Measurements from ENCODE around the gene DMRTA1. TPM values are rescaled to one million over a fixed set of nuclear protein-coding genes. Genes with fewer than 3 reads are reported as not detected.

DMRTA1 gene
- total and polyA plus RNA-seq, 2 experiments from 2014 or later, result 0.53 to 1.6 TPM

DNA sequence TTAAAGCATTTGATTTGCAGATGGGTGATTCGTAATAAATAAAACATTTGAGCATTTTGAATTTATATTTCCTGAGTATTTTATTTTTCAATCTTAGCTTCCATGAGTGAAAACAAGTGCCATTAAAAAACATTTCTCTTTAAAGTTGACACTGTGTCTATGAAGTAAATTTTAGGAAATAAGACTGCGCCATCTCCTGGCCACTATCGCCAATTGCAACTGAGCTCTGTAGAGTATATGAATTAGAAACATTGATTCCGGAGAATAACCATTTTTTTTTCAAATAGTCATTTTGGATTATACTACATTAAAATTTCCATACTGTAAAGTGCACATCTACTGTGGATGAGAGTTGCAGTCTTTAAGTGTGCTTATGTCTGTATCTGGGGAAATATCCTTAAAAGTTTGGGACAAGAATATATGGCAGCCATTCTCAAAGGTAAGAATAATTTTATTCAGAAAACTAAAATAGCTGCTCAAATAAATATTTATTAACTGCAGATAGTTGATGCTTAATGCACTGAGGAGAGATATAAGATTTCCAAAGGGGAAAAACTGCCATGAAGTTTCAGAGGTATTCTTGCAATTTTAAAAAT, 5.9 kb downstream of the DMRTA1 start:
- no peaks in the 10 kb centered on the region for H4K20me1 ChIP-seq (ENCODE audit: insufficient read depth, poor library complexity, severe bottlenecking)
- TF ChIP-seq, protein P1, sequence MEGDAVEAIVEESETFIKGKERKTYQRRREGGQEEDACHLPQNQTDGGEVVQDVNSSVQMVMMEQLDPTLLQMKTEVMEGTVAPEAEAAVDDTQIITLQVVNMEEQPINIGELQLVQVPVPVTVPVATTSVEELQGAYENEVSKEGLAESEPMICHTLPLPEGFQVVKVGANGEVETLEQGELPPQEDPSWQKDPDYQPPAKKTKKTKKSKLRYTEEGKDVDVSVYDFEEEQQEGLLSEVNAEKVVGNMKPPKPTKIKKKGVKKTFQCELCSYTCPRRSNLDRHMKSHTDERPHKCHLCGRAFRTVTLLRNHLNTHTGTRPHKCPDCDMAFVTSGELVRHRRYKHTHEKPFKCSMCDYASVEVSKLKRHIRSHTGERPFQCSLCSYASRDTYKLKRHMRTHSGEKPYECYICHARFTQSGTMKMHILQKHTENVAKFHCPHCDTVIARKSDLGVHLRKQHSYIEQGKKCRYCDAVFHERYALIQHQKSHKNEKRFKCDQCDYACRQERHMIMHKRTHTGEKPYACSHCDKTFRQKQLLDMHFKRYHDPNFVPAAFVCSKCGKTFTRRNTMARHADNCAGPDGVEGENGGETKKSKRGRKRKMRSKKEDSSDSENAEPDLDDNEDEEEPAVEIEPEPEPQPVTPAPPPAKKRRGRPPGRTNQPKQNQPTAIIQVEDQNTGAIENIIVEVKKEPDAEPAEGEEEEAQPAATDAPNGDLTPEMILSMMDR (IDR thresholded peaks at IDR 0.05; ENCODE audit: poor library complexity), result peak; percentile 85
- TF ChIP-seq EZH2 (IDR thresholded peaks at IDR 0.05; ENCODE audit: borderline replicate concordance) (no peak), EZH2phosphoT487 (IDR thresholded peaks at IDR 0.05; ENCODE audit: low read depth, severe bottlenecking, unreplicated experiment) (no peak)
- WGBS (ENCODE audit: low lambda C conversion rate, missing lambda C conversion rate), result 18% methylated on average over 4 of the region's 4 CpGs

DNA sequence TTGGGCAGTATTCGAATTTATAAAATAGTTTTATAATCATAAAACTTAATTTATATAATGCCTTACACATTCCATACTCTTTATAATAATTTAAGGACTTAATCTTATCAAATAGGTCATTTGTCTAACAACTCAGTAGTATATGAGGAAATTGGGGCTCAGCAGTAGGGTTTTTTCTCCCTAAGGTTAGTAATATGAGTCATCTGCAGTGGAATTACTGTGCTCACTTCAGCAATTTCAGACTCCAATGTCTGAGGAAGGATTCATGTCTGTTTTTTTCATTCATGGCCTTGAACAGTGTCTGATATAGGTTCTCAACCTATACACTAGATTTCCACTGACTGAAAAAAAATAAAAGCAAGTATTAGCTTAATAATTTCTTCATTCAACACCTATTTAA, 7.4 kb downstream of the DMRTA1 start:
- Histone ChIP-seq H3K4me3 (no peak overlapping the region), H4K20me1 (ENCODE audit: insufficient read depth, poor library complexity, severe bottlenecking) (no peaks in the 10 kb centered on the region), H3K79me2 (no peaks in the 10 kb centered on the region), H2AFZ (no peak overlapping the region), H3K9me3 (ENCODE audit: low read depth) (no peaks in the 10 kb centered on the region), H3K27ac (no peak overlapping the region), H3K4me1 (ENCODE audit: insufficient read depth) (no peaks in the 10 kb centered on the region), H3K4me2 (no peak overlapping the region), H3K9me2 (replicated peaks; ENCODE audit: insufficient read depth) (no peaks in the 10 kb centered on the region), H3K36me3 (replicated peaks; ENCODE audit: insufficient read depth, low read depth) (no peaks in the 10 kb centered on the region), H3K27me3 (peaks cover 3% of the 10 kb centered on the region)
- no peak for TF ChIP-seq EZH2phosphoT487 (IDR thresholded peaks at IDR 0.05; ENCODE audit: low read depth, severe bottlenecking, unreplicated experiment)
- TF ChIP-seq, protein P1 (IDR thresholded peaks at IDR 0.05; ENCODE audit: poor library complexity), result no peak
- no peak for TF ChIP-seq EZH2 (IDR thresholded peaks at IDR 0.05; ENCODE audit: borderline replicate concordance)
- peak; percentile 7 for DNase-seq (ENCODE audit: low spot score)
- WGBS (ENCODE audit: low lambda C conversion rate, missing lambda C conversion rate), result 0% methylated on average over 1 of the region's 1 CpG

More for the DNA sequence above, 5.9 kb downstream of the DMRTA1 start:
- Histone ChIP-seq H3K4me3 (no peak overlapping the region), H3K27me3 (peaks cover 3% of the 10 kb centered on the region), H3K4me2 (no peak overlapping the region), H3K9me2 (replicated peaks; ENCODE audit: insufficient read depth) (no peaks in the 10 kb centered on the region), H3K4me1 (ENCODE audit: insufficient read depth) (no peaks in the 10 kb centered on the region), H3K36me3 (replicated peaks; ENCODE audit: insufficient read depth, low read depth) (no peaks in the 10 kb centered on the region), H3K27ac (no peak overlapping the region), H3K9me3 (ENCODE audit: low read depth) (no peaks in the 10 kb centered on the region), H3K79me2 (no peaks in the 10 kb centered on the region), H2AFZ (no peak overlapping the region)
- DNase-seq (ENCODE audit: low spot score), result peak; percentile 58

DNA sequence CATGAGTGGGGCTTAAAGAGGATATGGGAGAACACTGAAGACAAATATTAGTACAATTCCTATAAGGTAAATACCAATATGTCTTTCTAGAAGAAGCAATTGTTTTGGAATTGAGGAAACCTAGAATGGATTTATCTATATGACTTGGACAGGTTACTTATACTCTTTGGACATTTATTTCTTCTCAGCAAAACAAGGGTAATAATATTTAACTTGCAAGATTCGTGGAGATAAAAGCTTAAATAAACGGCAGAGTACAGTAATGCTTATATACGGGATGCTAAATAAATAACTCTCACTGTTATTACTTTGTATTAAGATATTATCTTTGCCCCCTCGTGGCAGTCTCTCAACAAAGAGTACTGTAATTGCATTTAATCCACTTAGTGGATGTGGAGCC, 8.6 kb downstream of the DMRTA1 start:
- Histone ChIP-seq H4K20me1 (ENCODE audit: insufficient read depth, poor library complexity, severe bottlenecking) (no peaks in the 10 kb centered on the region), H3K79me2 (no peaks in the 10 kb centered on the region)

DNA sequence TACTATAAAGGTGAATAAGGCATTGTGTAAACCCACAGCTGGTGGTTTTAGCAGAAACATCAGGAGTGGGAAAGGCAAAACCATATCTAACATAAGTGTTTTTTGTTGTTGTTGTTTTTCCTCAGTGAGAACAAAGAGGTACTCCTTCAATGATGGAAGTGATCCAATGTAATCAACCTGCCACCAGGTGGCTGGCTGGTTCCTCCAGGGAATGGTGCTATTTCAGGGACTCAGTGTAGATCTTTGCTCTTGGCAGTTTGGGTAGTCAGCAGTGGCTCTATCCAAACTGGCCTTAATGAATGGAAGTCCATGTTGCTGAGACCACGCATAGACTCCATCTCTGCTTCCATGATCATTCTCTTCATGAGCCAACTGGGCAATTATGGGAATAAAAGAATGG, 10.8 kb downstream of the DMRTA1 start:
- no peaks in the 10 kb centered on the region for H3K9me3 ChIP-seq (ENCODE audit: low read depth)

More for the DNA sequence above, 8.6 kb downstream of the DMRTA1 start:
- Histone ChIP-seq H3K36me3 (replicated peaks; ENCODE audit: insufficient read depth, low read depth) (no peaks in the 10 kb centered on the region), H3K4me2 (no peak overlapping the region), H3K4me1 (ENCODE audit: insufficient read depth) (no peaks in the 10 kb centered on the region), H2AFZ (no peak overlapping the region), H3K4me3 (no peak overlapping the region), H3K27me3 (no peaks in the 10 kb centered on the region), H3K9me3 (ENCODE audit: low read depth) (no peaks in the 10 kb centered on the region), H3K9me2 (replicated peaks; ENCODE audit: insufficient read depth) (no peaks in the 10 kb centered on the region), H3K27ac (no peak overlapping the region)
- DNase-seq (ENCODE audit: low spot score), result no peak
- TF ChIP-seq EZH2 (IDR thresholded peaks at IDR 0.05; ENCODE audit: borderline replicate concordance), result no peak
- WGBS (ENCODE audit: low lambda C conversion rate, missing lambda C conversion rate), result 67% methylated on average over 4 of the region's 4 CpGs

More for the DNA sequence above, 10.8 kb downstream of the DMRTA1 start:
- Histone ChIP-seq H3K9me2 (replicated peaks; ENCODE audit: insufficient read depth) (no peaks in the 10 kb centered on the region), H3K27ac (no peak overlapping the region), H3K79me2 (no peaks in the 10 kb centered on the region), H3K4me3 (no peak overlapping the region), H2AFZ (no peak overlapping the region), H3K4me2 (no peak overlapping the region), H3K36me3 (replicated peaks; ENCODE audit: insufficient read depth, low read depth) (no peaks in the 10 kb centered on the region), H3K27me3 (no peaks in the 10 kb centered on the region), H3K4me1 (ENCODE audit: insufficient read depth) (no peaks in the 10 kb centered on the region), H4K20me1 (ENCODE audit: insufficient read depth, poor library complexity, severe bottlenecking) (no peaks in the 10 kb centered on the region)
- DNase-seq (ENCODE audit: low spot score), result no peak
- 93% methylated on average over 1 of the region's 1 CpG for WGBS (ENCODE audit: low lambda C conversion rate, missing lambda C conversion rate)
- TF ChIP-seq, protein P1 (IDR thresholded peaks at IDR 0.05; ENCODE audit: poor library complexity), result no peak
- TF ChIP-seq EZH2phosphoT487 (IDR thresholded peaks at IDR 0.05; ENCODE audit: low read depth, severe bottlenecking, unreplicated experiment), result no peak
- TF ChIP-seq EZH2 (IDR thresholded peaks at IDR 0.05; ENCODE audit: borderline replicate concordance), result no peak

All from hepatocyte (in vitro differentiated cells).